ENCODE data around the gene H19.

Gene H19

DNA sequence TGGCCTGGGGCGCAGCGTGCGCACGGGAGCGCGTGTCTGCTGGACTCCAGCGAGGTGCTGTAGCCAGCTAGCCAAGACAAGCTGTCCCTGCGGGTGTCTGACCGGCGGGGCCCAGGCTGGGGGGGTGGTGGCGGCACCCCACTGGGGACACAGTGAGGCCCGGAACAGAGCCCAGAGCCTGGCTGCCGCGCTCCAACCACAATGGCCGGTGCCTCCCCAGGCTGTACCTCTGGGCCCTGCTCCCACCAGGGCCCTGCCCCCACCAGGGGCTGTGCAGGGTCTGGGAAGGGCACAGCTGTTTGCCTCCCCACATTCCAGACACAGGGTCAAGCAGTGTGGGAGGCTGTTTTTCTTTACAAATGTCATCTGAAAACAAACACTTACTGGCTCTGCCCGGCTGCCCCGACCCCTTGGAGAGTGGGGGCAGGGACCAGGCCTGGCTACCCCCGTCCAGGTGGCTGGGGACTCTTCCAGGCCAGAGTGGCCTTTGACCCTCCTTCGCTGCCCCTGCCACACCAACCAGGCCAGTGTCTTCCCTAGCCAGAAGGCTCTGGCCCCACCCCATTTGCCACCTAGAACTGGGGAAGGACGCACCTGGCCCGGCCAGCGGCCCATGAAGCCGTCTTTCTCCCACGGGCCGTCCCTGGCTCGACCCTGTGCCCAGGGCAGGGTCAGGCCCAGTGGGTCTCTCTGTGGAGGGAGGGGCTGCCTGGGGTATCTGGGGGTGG is 14.6 kb downstream of the H19 start:
- no peak for DNase-seq

DNA sequence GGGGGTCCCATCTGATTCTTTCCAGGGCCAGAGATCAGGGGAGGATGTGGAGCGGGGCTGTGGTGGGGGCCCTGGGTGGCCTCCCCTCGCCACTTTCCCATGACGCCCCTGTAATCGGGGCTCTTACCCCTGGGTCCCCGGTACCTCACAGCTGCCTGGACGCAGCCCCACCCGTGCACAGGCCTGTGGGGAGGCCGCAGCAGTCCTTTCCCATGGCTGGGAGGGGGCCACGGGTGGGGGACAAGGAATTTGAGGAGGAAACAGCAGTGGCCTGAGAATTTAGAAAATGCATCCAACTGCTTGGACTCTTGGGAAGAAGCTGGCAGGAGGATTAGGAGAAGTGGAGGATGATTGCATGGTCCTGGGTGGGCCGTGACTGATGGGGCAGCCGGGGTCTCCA is 18.0 kb downstream of the H19 start:
- no peak for DNase-seq

DNA sequence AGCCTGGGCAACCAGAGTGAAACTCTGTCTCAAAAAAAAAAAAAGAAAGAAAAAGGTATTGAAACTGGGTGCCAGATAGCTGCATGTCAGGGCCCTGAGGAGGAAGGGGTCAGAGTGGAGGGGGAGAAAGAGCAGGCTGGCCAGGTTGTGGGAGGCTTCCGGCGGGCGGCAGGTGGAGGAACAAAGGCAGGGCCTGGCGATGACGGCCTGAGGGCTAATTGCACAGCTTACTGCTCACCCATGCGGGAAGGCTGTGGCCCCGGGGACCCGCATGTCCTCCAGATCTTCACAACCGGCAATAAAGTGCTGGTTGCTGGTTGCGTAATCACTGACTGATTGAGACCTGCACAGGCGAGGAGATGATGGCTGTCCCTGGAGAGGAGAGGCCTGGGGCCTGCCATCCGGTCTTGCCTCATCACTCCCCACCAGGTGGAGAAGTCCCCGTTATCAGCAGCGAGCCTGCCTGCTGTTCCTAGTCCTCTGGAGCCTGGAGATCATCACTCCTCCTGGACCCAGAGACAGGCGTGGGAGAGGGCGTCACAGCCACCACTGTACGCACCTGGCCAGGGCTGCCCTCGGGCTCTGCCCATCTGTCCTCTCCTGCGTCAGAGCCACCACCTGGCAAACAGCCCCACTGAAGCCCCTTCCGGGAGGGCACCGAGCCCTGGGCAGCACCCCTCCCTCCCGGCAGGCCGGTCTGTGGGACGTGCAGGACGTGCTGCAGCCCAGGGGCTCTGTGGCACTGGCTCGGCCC is 18.7 kb downstream of the H19 start:
- DNase-seq = no peak

DNA sequence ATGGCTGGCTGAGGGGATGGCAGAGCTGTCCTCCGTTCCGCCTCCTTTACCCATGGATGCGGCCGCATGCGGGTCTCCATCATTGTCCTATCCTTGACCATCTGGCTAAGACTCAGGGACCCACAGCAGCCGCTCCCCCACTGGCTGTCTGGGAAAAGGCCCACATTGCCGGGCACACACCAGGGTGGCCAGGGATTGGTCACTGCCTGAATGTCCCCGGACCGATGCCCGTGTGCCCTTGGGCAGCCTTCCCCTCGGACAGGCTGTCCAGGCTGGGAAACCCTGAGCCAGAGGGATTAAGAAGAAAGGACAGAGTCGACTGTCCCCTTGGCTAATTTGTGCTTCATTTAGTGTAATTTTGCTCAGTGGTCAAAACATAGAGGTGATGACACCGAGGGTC is 22.5 kb downstream of the H19 start:
- DNase-seq = no peak

DNA sequence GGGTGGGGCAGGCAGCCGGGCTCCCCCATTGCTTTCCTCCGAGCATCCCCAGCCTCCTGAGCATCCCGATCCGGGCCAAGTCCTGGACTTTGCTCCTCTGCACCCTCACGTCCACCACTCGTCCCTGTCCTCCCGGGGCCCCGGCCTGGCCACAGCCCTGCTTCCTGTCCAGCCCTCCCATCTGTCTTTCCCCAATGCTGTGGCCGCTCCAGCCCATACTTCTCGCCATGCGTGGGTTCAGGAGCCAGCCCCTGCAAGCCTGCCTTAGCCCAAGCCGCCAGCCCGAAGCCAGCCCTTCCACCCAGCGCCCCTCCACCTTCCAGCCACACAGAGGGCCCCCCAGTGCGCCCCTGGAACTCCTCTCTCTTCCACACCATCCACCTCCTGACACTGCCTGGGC is 26.7 kb downstream of the H19 start:
- no peak for DNase-seq

DNA sequence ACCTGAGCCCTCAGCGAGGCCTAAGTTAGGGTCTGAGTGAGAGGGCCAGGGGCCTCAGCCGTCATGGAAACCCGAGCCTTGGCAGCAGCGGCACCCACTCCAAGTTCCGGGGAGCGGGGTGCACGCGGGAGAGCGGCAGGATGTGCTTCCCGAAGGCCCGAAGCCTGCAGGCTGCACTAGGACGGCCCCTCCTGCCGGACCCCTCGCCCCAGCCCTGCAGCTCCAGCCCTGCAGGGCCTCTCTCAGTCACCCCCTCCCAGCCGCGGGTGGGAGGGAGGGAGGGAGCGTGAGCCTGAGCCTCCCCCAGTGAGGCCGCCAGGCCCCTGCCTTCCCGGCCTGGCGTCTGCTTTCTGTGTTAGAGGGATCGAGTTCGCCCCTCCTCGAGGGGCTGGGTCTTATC is 27.9 kb downstream of the H19 start:
- DNase-seq = no peak

DNA sequence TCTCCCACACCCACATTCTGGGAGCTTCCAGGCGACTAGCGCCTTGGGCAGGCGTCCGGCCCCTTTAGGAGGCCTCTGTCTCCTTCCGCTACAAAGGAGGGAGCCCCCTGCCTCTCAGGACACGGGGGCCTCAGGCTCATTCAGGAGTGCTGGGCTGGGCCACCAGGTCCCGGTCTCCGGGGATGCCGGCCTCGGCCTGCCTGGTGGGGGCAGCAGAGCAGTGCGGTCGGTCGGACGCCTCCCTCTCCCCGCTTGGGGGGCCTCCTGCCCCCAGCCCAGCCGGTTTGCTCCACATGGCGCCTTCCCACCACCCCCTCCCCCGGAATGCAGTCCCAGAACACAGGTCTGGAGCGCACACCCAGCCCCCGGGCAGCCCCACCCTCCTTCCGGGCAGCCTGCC is 28.6 kb downstream of the H19 start:
- no peak for DNase-seq

DNA sequence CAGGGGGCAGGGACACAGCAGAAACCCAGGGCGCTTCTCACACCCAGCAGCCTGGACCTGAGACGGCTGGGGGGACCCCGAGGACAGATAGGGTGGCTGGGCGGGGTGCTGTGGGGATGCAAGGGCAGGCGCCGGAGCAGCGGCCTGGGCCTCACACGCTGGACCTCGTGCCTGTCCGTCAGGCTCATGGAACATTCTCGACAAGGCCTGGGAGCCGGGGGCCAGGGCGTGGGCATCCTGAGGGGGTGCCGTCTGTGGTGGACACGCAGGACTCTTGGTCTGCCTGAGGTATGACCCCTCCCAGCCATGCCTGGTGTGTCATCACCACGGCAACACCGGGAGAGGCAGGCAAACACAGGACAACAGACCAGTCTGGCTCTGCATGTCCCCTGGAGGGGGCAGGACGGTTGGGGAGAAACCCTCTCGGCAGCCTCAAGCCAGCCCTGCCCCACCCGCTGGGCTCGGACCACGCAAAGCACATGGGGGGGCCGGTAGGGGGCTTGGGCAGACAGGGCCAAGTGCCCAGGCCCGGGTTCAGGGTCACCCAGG is 29.1 kb downstream of the H19 start:
- DNase-seq = no peak

DNA sequence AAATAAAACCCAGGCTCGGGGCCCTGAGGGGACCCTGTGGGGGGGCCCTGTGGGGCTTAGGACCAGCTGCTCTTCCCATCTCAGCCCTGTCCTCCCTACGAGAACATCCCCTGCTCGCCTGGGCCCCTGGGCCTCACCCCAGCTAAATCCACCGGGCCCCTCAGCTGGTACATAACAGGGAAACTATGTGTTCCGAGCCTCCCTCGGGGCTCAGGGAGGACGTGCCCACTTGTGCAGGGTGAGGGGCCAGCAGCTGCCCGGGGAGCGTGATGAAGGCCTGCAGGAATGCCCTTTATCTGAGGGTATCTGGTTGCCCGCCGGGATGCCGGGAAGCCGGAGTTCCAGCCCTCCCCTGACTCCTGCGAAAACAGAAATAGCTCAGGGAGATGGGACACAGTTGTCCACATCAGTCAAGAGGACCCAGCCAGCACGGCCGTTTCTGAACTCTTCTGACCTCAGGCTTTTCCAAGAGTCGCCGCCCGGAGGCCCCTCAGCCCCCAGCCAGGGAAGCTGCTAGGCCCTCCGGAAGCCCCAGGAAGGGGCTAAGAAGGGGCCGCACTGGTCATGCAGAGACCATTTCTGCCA is 29.9 kb downstream of the H19 start:
- DNase-seq = no peak

DNA sequence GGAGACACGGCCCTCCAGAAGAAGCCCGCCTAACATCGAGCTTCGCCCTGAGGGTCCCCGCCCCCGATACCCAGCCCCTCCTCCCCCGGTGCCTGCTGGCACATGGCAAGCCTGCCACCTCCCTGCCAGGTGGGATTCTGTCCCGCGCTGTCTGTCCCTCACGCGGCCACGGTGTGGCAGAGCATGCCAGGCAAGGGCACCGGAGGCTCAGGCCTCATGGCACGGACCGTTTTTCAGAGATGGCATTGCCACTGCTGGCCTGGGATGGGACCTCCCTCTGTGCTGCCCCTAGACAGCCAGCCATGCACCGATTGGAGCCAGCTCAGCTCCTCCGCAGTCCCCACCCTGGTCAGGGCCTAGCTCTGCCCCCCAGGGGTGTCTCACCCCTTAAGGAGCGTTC is 31.1 kb downstream of the H19 start:
- DNase-seq = no peak

DNA sequence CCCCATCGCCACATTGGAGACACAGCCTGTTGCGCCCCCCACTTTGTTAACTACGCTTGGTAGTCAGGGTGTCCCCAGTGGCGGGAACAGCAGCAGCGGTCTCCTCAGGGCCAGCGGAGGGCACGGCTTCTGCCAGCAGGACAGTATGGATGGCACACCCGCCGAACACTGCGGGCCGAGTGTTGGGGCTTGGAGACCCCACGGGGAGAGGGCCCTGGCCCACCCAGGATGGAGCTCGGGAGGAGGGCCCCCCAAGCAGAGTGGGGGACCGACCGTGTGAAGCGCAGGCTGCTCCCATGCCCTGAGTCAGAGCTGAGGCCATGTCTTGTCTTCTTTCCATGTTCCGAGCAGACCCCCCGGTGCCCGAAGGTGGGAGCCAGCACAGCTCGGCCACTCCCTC is 32.7 kb downstream of the H19 start:
- DNase-seq = no peak

DNA sequence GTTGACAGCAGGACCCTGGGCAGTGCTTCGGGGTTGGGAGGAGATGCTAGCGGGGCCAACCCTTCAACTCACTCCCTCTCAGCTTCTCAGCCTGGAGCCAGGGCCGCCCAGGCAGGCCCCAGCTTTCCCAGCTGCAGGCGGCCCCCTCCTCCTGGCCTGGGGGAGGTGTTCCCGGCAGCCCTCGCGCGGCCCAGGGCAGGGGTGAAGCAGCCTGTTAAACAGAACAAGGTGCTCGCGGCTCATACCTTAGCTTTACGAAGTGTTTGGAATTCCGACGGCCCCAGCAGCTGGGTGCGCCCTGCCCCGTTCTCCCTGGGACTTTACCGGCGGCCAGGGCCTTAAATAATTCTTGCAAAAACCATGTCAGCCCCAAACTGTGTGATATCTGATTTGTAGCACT is 33.3 kb downstream of the H19 start:
- no peak for DNase-seq

DNA sequence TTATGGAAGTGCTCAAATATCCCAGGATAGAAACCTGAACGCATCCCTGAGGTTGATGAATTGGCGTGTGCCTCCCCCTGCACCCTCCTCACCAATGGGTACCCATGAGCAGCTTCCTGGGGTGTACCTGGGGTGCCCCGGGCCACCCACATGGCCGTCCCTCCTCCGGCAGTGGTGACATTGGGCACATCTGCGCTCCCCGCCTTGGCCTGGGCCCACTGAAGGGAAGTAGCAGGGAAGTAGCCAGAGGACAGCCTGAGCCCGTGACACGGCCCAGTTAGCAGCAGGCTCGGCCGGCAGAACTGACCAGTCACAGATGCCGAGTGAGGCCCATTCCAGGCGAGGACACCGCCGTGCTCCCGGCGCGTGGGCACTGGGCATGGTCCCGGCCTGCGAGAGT is 33.8 kb downstream of the H19 start:
- no peak for DNase-seq

DNA sequence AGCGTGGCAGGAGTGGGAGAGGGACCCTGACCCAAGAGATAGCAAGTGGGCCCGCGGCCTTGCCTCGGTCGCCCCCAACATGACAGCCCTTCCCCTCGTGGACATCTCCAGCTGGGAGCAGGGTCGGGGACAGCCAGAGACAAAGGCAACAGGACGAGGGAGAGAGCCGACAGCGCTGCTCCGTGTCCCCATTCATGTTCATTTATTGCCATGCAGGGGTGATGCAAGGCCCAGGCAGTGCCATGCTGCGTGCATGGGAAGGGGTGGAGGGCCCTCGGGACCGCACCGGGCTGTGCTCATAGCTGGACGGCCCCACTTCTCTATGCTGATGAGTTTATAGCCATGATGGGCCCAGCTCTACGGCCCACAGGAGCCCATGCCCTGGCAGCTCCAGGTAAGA is 37.9 kb downstream of the H19 start:
- DNase-seq = no peak

DNA sequence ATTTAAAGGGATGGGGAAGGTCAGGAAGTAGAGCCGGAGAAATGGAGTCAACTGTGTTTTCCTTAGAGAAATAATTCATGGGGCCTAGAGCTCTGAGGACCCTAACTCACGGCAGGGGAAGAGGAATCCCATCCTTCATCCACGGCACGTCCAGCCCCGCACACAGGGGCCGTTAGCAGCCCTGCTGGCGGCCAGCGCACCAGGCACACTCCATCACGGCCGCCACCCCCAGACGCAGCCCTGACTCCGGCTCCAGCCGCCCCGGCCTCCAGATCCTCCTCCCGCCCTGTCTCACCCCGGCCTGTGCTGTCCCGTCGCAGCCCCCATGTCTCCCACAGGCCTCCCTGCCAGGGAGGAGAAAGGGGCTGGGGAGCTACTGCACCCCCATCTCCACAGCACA is 39.3 kb downstream of the H19 start:
- DNase-seq = no peak

DNA sequence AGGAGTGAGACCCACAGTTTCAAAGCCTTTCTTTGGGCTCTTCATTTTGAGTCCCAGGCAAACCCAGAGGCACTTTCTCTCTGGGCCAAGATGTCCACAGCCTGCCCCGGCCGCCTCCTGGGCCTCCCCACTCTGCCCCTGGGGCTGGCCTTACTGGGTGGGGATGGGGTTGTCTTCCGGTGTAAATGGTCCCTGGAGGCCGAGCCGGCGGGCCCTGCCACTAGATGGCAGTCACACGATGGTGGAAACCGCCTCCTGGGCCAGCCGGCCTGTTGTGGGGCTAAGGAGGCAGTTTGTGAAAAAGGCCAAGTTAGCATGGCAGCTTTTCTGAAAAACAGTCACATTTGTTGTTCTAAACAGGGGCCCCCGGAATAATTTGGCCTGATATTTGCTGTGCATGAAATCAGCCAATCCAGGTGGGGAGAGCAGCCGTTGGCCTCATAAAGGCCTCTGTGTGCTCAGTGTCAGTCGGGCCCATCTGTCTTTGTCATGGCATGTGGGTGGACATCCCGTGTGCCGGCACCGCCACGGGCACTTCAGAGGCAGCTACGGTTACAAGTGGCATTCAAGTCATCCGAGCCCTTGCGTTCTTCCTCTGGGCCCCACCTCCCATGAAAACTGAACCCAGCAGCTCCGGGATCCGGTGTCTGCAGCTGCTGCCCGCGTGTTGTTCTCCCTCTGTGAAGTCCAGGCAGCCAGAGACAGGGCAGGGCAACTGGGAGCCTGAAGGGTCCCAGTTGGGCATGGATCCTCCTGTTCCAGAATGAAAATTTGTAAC is 44.0 kb downstream of the H19 start:
- DNase-seq = no peak

DNA sequence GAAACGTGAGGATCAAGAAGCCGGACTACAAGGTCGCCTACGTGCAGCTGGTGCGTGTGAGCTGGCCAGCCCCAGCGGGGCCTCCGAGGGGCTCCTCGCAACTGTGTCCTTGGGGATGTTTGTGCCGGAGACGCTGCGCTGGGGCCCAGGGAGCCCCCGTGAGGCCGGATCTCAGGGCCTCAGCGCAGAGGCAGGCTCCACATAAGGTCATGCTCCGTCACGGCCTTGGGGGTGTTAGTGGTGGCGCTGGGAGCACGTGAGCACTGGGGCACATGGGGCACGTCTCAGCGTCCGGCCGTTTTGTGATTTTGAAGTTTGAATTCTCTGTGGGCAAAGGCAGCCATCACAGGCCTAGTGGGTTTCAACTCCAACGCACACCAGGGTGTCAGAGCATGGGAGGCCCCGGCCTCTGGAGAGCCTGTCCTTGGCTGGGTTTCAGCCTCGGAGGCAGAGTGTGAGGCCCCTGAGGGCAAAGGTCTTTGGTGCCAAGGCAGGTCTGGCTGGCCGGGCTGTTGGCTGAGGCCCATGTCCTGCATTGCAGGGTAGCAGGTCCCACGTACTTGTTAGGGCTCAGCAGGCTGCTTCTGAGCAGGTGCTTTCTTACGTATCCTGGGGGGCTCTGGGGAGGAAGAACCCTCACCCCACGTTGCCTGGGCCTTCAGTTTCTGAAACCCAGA is 44.7 kb downstream of the H19 start:
- no peak for DNase-seq

DNA sequence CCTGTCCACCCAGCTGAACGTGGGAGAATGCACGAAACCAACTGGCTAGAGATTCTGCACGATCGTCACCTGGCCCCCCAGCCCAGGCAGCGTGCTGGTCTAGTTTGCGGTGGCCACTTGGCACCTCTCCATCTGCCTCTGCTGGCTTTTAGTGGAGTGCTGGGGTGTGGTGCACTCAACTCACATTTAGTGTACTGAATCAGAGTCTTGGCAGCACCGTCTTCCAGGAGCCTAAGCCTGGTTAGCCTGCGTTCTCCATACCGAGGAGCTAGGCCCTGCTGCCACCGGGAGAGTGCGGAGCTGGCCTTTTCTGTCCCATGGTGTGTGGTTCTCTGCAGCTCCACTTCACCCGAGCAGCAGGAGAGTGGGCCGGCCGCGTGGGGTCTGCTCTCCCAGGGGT is 47.7 kb downstream of the H19 start:
- DNase-seq = no peak

DNA sequence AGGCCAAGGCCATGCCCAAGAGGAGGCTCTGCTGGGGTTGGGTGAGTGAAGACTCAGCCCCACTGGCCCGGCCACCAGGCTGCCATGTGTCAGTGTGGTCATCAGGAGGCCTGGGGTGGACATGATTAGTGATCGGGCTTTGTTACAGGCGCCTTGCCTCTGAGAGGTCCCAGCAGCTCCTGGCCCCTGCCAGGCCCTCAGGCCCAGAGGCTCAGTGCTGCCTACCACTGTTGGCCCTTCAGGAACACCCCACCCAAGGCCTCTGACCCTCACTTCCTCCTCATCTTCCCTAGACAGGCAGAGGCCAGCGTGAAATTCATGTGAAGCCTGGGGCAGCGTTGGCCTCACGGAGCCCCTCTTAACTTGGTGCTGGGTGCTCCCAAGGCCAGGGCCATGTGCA is 48.3 kb downstream of the H19 start:
- DNase-seq = no peak

DNA sequence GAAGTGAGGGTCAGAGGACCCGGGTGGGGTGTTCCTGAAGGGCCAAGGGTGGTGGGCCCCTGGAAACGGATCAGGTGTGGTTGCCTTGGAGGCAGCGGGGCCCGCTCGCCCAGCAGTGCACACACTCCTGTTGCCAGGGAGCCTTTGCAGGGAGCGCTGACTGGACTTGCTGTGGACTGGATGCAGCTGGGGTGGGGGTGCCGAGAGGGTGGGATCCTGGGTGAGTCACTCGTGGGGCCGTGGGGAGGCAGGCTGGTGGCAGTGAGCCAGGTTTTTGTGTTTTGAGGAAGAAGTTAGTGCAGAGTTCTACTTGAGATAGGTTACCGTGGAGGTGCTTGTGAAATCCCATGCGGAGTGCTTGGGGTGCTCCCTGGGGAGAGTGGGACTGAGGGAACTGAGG is 49.3 kb downstream of the H19 start:
- DNase-seq = no peak

DNA sequence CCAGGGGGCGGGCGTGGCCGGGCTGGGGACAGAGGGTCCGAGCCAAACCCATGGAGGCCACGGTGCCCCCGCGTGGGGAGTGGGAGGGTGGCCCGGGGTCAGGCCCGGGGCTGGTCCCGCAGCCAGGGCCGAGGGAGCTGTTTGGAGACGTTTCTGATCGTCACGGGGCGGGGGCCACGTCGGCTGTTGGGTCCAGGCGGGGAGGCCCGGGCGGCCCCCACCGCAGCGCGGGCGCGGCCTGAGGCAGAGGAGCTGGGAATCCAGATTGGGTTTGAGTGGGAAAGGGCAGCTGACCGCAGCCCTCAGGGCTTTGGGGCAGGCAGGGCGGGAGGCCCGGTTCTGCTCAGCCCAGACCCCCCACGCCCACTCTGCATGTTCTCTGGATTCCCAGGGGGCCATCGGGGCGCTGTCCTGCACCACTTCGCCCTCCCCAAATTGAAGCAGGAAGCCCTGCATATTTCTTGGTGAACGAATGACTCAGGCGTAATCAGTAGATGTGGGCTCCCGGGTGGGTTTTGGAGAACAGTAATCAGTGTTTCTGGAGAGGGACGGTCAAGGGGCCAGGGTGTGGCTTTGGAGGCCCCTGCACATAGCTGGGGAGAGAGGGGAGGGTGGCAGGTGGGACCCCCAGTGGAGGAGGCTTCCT is 49.9 kb downstream of the H19 start:
- DNase-seq = no peak

All from fibroblast of skin of scalp (primary cell).